Pancreas (tissue), 10 donors: ENCODE measurements around the gene PSMC4. TPM values are rescaled to one million over a fixed set of nuclear protein-coding genes. Genes with fewer than 3 reads are reported as not detected.

ENCODE experiments used
- ATAC-seq, 4 donors: fragments of 200-7000 bp; cut with Tn5 transposase; one replicate each; pipeline versions ENCODE4 v1.8.0 to v1.9.1; 2020; ENCODE audit warnings: mild to moderate bottlenecking in 4 of 4, moderate library complexity in 4 of 4
- DNase-seq, 6 donors: peaks; one replicate each; pipeline ENCODE4 v3.0.0-alpha.2; 2020
- FAIRE-seq: peaks from 2 replicates; lab custom pipeline; 2012; peaks lifted over from hg19 to GRCh38; lab: Jason Lieb, UNC
- H3K27ac ChIP-seq, 4 donors: fragments of 200-600 bp; sonication (generic); 1 replicate in 3 of 4; 2 replicates in 1 of 4; pipeline versions ENCODE4 v1.5.0 to v1.8.0; 2020
- H3K27me3 ChIP-seq, 4 donors: fragments of 200-600 bp; one replicate each; pipeline ENCODE4 v1.8.0; 2021
- H3K36me3 ChIP-seq, 3 donors: fragments of 200-600 bp; sonication (generic) in 1 of 3; one replicate each; pipeline versions ENCODE4 v1.5.0 to v1.8.0; 2020 to 2021
- H3K4me1 ChIP-seq, 3 donors: fragments of 200-600 bp; one replicate each; pipeline ENCODE4 v1.8.0; 2021
- H3K4me3 ChIP-seq, 4 donors: fragments of 200-600 bp; sonication (generic) in 2 of 4; one replicate each; pipeline versions ENCODE4 v1.5.0 to v1.8.0; 2020 to 2021
- H3K9me3 ChIP-seq, 4 donors: fragments of 200-600 bp; one replicate each; pipeline ENCODE4 v1.8.0; 2021
- WGBS, 2 donors: extraction: QIAGEN DNeasy Blood & Tissue Kit; methylation state at CpG; one replicate each; pipeline ENCODE4 v1.1.7; 2013; 5-methylcytosine and 5-hydroxymethylcytosine counted together
- intact Hi-C, 3 donors: fragments of 100-400 bp; cut with DNase I; formaldehyde crosslinking; loops; one replicate each; pipeline versions ENCODE4 v1.11.1 to v1.14.2; 2022
- polyA plus RNA-seq, 2 donors: library from polyadenylated mRNA; stranded (reverse); fragments of 200-250 nt; gene quantifications; one replicate each; pipeline ENCODE4 v1.2.3, GENCODE V29; 2013
- total RNA-seq, 6 donors: library from RNA; stranded (reverse); fragmentation: NEBNext Ultra II Directional in 4 of 6; extraction: Animal tissue kit (Norgen Biotek cat#: 25700) in 4 of 6; gene quantifications; one replicate each; pipeline versions ENCODE4 v1.2.1 to v1.2.4, GENCODE V29; 2021 to 2023
- TF ChIP-seq, protein P1 (sequence below), 4 donors: fragments of 200-600 bp; sonication (generic) in 3 of 4; IDR thresholded peaks; one replicate each; pipeline versions ENCODE4 v1.5.0 to v1.8.0; 2021; ENCODE audit warnings: antibody characterized with exemption in 4 of 4
- donor health status: healthy with polysubstance abuse.
- donor health status: DM: no; HTN: no; CAD: no; lungs with moderate emphysema.
- donor health status: DM: no; HTN: no; CAD: no.
- donor health status: control.
- donor health status: control.
- donor health status: Bipolar disorder and iron deficiency.
- donor health status: DM: yes; HTN: yes; CAD: no.
- donor health status: DM: no; HTN: no; CAD: no.
- donor health status: DM: no; HTN: no; CAD: no.
- donor health status: DM: yes; HTN: yes; CAD: no.

The PSMC4 gene
- total and polyA plus RNA-seq, 8 donors, result 14.4 to 45.2 (median 30.0) TPM

DNA sequence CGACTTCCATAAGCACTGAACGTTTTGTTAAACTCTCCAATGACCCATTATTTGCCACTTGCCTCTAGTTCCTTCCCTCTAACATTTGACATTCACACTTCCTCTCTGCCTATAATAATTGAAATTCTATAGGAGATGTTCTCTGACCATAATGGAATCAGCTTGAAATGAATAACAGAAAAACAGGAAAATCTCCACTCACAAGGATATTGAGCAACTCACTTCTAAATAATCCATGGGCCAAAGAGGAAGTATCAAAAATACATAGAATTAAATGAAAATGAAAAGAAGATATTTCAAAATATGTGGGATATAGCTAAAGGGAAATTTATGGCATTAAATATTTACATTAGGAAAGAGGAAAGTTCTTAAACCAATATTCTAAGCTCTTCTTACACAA is 33.2 kb upstream of the PSMC4 start:
- TF ChIP-seq, protein P1, sequence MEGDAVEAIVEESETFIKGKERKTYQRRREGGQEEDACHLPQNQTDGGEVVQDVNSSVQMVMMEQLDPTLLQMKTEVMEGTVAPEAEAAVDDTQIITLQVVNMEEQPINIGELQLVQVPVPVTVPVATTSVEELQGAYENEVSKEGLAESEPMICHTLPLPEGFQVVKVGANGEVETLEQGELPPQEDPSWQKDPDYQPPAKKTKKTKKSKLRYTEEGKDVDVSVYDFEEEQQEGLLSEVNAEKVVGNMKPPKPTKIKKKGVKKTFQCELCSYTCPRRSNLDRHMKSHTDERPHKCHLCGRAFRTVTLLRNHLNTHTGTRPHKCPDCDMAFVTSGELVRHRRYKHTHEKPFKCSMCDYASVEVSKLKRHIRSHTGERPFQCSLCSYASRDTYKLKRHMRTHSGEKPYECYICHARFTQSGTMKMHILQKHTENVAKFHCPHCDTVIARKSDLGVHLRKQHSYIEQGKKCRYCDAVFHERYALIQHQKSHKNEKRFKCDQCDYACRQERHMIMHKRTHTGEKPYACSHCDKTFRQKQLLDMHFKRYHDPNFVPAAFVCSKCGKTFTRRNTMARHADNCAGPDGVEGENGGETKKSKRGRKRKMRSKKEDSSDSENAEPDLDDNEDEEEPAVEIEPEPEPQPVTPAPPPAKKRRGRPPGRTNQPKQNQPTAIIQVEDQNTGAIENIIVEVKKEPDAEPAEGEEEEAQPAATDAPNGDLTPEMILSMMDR (IDR thresholded peaks at IDR 0.05), result no peak
- intact Hi-C loops, result no loop called here
- no peaks in the 10 kb centered on the region for H3K9me3 ChIP-seq
- DNase-seq (no peak), ATAC-seq (no peak), FAIRE-seq (no peak)
- peaks cover 0 to 3% (median 2%) of the 10 kb centered on the region in 3 donors for H3K4me1 ChIP-seq
- H3K36me3 ChIP-seq, result no peaks in the 10 kb centered on the region
- H3K27me3 ChIP-seq, result no peaks in the 10 kb centered on the region
- WGBS, 2 donors, result 42 to 53% methylated on average over 2 of the region's 2 CpGs
- H3K4me3 ChIP-seq, result no peak overlapping the region
- H3K27ac ChIP-seq, result no peak overlapping the region

DNA sequence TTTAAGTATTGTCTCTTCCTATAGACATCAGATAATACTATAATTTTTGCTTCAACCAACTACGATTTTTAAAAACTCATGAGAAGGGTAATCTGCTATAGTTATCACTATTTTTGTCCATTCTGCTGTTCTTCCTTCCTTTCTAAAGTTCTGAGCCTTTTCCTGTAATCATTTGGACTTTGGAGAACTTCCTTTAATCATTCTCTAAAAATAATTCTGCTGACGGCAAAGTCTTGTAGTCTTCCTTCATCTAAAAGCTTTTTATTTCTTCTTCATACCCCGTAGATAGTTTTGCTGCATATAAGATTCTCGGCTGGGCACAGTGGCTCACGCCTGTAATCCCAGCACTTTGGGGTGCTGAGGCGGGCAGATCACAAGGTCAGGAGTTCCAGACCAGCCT is 31.4 kb upstream of the PSMC4 start:
- H3K27ac ChIP-seq, result no peak overlapping the region
- H3K36me3 ChIP-seq, result no peaks in the 10 kb centered on the region
- ATAC-seq, result no peak
- H3K4me1 ChIP-seq, result peaks cover 3 to 12% (median 10%) of the 10 kb centered on the region in 3 donors
- FAIRE-seq, result no peak
- DNase-seq, result no peak
- intact Hi-C loops, result no loop called here
- no peaks in the 10 kb centered on the region for H3K9me3 ChIP-seq
- no peaks in the 10 kb centered on the region for H3K27me3 ChIP-seq
- no peak overlapping the region for H3K4me3 ChIP-seq
- TF ChIP-seq, protein P1 (IDR thresholded peaks at IDR 0.05), result no peak
- 84 to 90% methylated on average over 6 of the region's 6 CpGs for WGBS, 2 donors

DNA sequence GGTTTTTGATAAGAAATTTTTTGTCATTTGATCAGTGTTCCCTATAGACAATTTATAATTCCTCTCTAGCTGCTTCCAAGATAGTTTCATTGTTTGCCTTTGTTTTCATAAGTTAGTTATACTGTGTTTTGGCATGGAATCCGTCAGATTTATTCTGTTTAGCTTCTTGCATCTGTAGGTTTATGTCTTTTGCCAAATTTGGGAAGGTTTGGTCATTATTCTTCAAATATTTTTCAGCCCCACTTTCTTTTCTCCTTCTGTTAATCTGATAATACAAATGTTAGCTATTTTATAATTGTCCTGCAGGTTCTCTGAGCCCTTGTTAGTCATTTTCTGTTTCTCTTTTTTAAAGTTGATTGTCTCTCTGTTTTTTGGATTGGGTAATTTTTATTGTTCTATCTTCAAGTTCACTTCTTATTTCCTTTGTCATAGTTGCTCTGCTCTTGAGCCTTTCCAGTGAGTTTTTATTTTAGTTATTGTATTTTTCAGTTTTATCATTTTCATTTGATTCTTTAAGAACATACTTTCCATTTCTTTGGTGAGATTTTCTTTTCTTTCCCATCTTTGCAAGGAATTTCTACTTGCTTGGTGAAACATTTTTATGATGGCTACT is 30.6 kb upstream of the PSMC4 start:
- no peaks in the 10 kb centered on the region for H3K36me3 ChIP-seq
- FAIRE-seq (no peak), ATAC-seq (no peak), DNase-seq (no peak)
- TF ChIP-seq, protein P1 (IDR thresholded peaks at IDR 0.05), result no peak
- peaks cover 9 to 19% (median 16%) of the 10 kb centered on the region in 3 donors for H3K4me1 ChIP-seq
- intact Hi-C loops, result no loop called here
- H3K9me3 ChIP-seq, result no peaks in the 10 kb centered on the region
- H3K4me3 ChIP-seq, result no peak overlapping the region
- no peak overlapping the region for H3K27ac ChIP-seq
- 75 to 97% methylated on average over 1 of the region's 1 CpG for WGBS, 2 donors
- H3K27me3 ChIP-seq, result no peaks in the 10 kb centered on the region

DNA sequence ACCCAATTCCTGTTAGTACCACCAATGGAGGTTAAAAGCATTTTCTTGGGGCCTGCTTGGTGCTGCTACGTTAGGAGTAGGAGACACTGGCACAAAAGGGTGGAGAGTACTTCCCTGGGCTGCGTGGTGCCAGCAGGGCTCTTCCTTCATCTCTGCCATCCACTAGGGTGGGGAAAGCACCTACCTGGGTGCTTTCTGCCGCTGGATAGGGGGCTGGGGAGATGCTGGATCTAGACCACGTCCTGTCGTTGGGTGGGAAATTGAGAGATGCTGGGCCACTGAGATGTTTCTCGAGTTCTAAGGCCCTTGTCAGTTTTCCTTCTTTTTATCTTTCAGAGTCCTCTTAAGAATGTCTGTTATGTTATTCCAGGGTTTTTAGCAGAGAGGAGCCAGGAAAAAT is 29.8 kb upstream of the PSMC4 start:
- H3K27ac ChIP-seq, result no peak overlapping the region

More for the DNA sequence above, 29.8 kb upstream of the PSMC4 start:
- WGBS, 2 donors, result 86 to 91% methylated on average over 6 of the region's 6 CpGs
- FAIRE-seq (no peak), DNase-seq (no peak), ATAC-seq (no peak)
- H3K4me1 ChIP-seq, result peaks cover 9 to 19% (median 16%) of the 10 kb centered on the region in 3 donors
- TF ChIP-seq, protein P1 (IDR thresholded peaks at IDR 0.05), result no peak
- H3K36me3 ChIP-seq, result no peaks in the 10 kb centered on the region
- H3K4me3 ChIP-seq, result no peak overlapping the region
- intact Hi-C loops, result no loop called here
- no peaks in the 10 kb centered on the region for H3K27me3 ChIP-seq
- H3K9me3 ChIP-seq, result no peaks in the 10 kb centered on the region
